ENCODE results near the gene SERINC2.

Gene SERINC2

GRCh38 chr1:31405578-31406245 lies 7.3 kb upstream of the SERINC2 start:
- TF ChIP-seq ZBTB7A (IDR thresholded peaks at IDR 0.05; ENCODE audit: low read depth): no peak
- TF ChIP-seq USF1 (IDR thresholded peaks at IDR 0.05): no peak
- TF ChIP-seq FOXM1 (IDR thresholded peaks at IDR 0.05; ENCODE audit: borderline replicate concordance, low read depth): no peak
- TF ChIP-seq EGR1 (IDR thresholded peaks at IDR 0.05): no peak
- TF ChIP-seq REST (IDR thresholded peaks at IDR 0.05; ENCODE audit: low read depth): no peak
- no peak for TF ChIP-seq NFIC (IDR thresholded peaks at IDR 0.05)
- TF ChIP-seq TCF12 (IDR thresholded peaks at IDR 0.05; ENCODE audit: low read depth): no peak
- TF ChIP-seq CEBPB (IDR thresholded peaks at IDR 0.05): no peak
- TF ChIP-seq YY1 (IDR thresholded peaks at IDR 0.05; ENCODE audit: low read depth): no peak
- TF ChIP-seq TAF1 (IDR thresholded peaks at IDR 0.05; ENCODE audit: low read depth): no peak
- no peak for TF ChIP-seq CREB1 (IDR thresholded peaks at IDR 0.05; ENCODE audit: low read depth)
- TF ChIP-seq RAD21 (IDR thresholded peaks at IDR 0.05; ENCODE audit: low read depth): no peak
- TF ChIP-seq TEAD4 (IDR thresholded peaks at IDR 0.05): no peak
- no peak for TF ChIP-seq EP300 (IDR thresholded peaks at IDR 0.05; ENCODE audit: borderline replicate concordance)
- TF ChIP-seq MAX (IDR thresholded peaks at IDR 0.05): no peak

GRCh38 chr1:31407029-31407626 lies 5.9 kb upstream of the SERINC2 start:
- no peak for TF ChIP-seq RAD21 (IDR thresholded peaks at IDR 0.05; ENCODE audit: low read depth)
- no peak for TF ChIP-seq ZBTB7A (IDR thresholded peaks at IDR 0.05; ENCODE audit: low read depth)
- TF ChIP-seq REST (IDR thresholded peaks at IDR 0.05; ENCODE audit: low read depth): no peak
- TF ChIP-seq CREB1 (IDR thresholded peaks at IDR 0.05; ENCODE audit: low read depth): no peak
- no peak for TF ChIP-seq TEAD4 (IDR thresholded peaks at IDR 0.05)
- TF ChIP-seq YY1 (IDR thresholded peaks at IDR 0.05; ENCODE audit: low read depth): no peak
- TF ChIP-seq USF1 (IDR thresholded peaks at IDR 0.05): no peak
- TF ChIP-seq CEBPB (IDR thresholded peaks at IDR 0.05): no peak
- TF ChIP-seq TCF12 (IDR thresholded peaks at IDR 0.05; ENCODE audit: low read depth): no peak
- no peak for TF ChIP-seq NFIC (IDR thresholded peaks at IDR 0.05)
- no peak for TF ChIP-seq EP300 (IDR thresholded peaks at IDR 0.05; ENCODE audit: borderline replicate concordance)
- TF ChIP-seq TAF1 (IDR thresholded peaks at IDR 0.05; ENCODE audit: low read depth): no peak

- TF ChIP-seq CREB1 (IDR thresholded peaks at IDR 0.05; ENCODE audit: low read depth) (no peak), MAX (IDR thresholded peaks at IDR 0.05) (no peak), EGR1 (IDR thresholded peaks at IDR 0.05) (no peak), NFIC (IDR thresholded peaks at IDR 0.05) (no peak), TAF1 (IDR thresholded peaks at IDR 0.05; ENCODE audit: low read depth) (no peak), FOXM1 (IDR thresholded peaks at IDR 0.05; ENCODE audit: borderline replicate concordance, low read depth) (no peak), TEAD4 (IDR thresholded peaks at IDR 0.05) (no peak)
These were observed 4.2 kb upstream of the SERINC2 start for GRCh38 chr1:31408788-31409318.

GRCh38 chr1:31409946-31410858 lies 2.8 kb upstream of the SERINC2 start:
- no peak for TF ChIP-seq TAF1 (IDR thresholded peaks at IDR 0.05; ENCODE audit: low read depth)

- TF ChIP-seq TCF12 (IDR thresholded peaks at IDR 0.05; ENCODE audit: low read depth) (no peak), TAF1 (IDR thresholded peaks at IDR 0.05; ENCODE audit: low read depth) (no peak), CREB1 (IDR thresholded peaks at IDR 0.05; ENCODE audit: low read depth) (no peak), TEAD4 (IDR thresholded peaks at IDR 0.05) (no peak), EP300 (IDR thresholded peaks at IDR 0.05; ENCODE audit: borderline replicate concordance) (no peak), YY1 (IDR thresholded peaks at IDR 0.05; ENCODE audit: low read depth) (no peak)
These were observed 2.1 kb upstream of the SERINC2 start for GRCh38 chr1:31410871-31411270.

Measured in Ishikawa (cell line).